Panc1 (cell line): ENCODE measurements around the gene CLRN1.

ENCODE experiments used
- CTCF ChIP-seq: fragments of 450-650 bp; IDR thresholded peaks from 2 replicates; pipeline ENCODE4 v1.5.1; 2017; ENCODE audit warnings: mild to moderate bottlenecking
- POLR2AphosphoS5 ChIP-seq: IDR thresholded peaks from 2 replicates; pipeline ENCODE4 v1.6.1; 2012; ENCODE audit warnings: mild to moderate bottlenecking, low read depth, low read length, moderate library complexity
- REST ChIP-seq, 2 experiments: IDR thresholded peaks; 2 replicates each; pipeline ENCODE4 v1.6.1; 2011 to 2012; ENCODE audit warnings: low read depth in 2 of 2, control low read depth in 1 of 2, low read length in 1 of 2, mild to moderate bottlenecking in 1 of 2, moderate library complexity in 1 of 2; ENCODE audit not compliant: insufficient read depth in 1 of 2

GRCh38 chr3:150930839-150931238, 41.7 kb downstream of the CLRN1 start:
- TF ChIP-seq CTCF (no peak), REST (IDR thresholded peaks at IDR 0.05; ENCODE audit: insufficient read depth in 1 of 2, low read depth in 2 of 2, low read length in 1 of 2) (no peak), POLR2AphosphoS5 (no peak)
